ENCODE results near the gene ZDHHC22.

DNA sequence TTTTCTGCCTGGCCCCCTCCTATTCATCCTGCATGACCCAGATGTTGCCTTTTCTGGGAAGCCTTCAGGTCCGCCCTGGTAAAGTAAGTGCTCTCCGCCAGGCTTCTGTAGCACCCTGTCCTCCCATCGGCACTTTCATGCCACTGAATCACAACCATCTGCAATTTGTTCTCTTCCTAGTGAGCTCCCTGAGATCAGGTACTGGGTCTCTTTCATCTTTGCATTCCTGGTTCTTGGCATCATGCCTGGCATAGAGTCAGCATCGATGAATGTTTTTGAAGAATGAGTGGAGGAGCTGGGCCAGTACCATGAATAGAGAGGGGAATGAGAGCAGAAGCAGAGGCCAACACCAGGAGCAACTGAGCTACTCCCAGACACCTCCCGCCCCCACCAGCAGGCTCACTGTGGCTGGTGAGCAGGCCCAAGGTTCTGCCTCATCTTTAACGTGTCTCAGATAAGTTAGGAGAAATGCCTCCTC, 13.1 kb downstream of the ZDHHC22 start:
- TF ChIP-seq ZNF10 (tag by site-specific recombination; IDR thresholded peaks at IDR 0.05) = no peak
- TF ChIP-seq ZNF324 (tag by site-specific recombination; IDR thresholded peaks at IDR 0.05) = no peak
- TF ChIP-seq CTCF (tag by site-specific recombination; IDR thresholded peaks at IDR 0.05) = no peak
- no peak for TF ChIP-seq ZNF274 (IDR thresholded peaks at IDR 0.05; ENCODE audit: low read length)
- TF ChIP-seq ZNF274 (tag by site-specific recombination; IDR thresholded peaks at IDR 0.05; ENCODE audit: borderline replicate concordance) = no peak
- no peak for TF ChIP-seq GLIS2 (tag by site-specific recombination; IDR thresholded peaks at IDR 0.05)
- TF ChIP-seq ZBTB11 (tag by site-specific recombination; conservative IDR thresholded peaks at IDR 0.05; ENCODE audit: low read depth) = no peak
- TF ChIP-seq YY1 (tag by site-specific recombination; IDR thresholded peaks at IDR 0.05) = no peak
- TF ChIP-seq ZNF423 (tag by site-specific recombination; IDR thresholded peaks at IDR 0.05) = no peak
- TF ChIP-seq, protein P1, sequence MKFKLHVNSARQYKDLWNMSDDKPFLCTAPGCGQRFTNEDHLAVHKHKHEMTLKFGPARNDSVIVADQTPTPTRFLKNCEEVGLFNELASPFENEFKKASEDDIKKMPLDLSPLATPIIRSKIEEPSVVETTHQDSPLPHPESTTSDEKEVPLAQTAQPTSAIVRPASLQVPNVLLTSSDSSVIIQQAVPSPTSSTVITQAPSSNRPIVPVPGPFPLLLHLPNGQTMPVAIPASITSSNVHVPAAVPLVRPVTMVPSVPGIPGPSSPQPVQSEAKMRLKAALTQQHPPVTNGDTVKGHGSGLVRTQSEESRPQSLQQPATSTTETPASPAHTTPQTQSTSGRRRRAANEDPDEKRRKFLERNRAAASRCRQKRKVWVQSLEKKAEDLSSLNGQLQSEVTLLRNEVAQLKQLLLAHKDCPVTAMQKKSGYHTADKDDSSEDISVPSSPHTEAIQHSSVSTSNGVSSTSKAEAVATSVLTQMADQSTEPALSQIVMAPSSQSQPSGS (tag by site-specific recombination; IDR thresholded peaks at IDR 0.05; ENCODE audit: low read depth) = no peak
